ENCODE results near the gene EIF4G3. TPM values are rescaled to one million over a fixed set of nuclear protein-coding genes. Genes with fewer than 3 reads are reported as not detected.

Gene EIF4G3
- total and polyA plus RNA-seq, 2 donors (not counting 1 experiment from before 2014, with no cell fraction given), result 33.6 to 76.0 TPM

DNA sequence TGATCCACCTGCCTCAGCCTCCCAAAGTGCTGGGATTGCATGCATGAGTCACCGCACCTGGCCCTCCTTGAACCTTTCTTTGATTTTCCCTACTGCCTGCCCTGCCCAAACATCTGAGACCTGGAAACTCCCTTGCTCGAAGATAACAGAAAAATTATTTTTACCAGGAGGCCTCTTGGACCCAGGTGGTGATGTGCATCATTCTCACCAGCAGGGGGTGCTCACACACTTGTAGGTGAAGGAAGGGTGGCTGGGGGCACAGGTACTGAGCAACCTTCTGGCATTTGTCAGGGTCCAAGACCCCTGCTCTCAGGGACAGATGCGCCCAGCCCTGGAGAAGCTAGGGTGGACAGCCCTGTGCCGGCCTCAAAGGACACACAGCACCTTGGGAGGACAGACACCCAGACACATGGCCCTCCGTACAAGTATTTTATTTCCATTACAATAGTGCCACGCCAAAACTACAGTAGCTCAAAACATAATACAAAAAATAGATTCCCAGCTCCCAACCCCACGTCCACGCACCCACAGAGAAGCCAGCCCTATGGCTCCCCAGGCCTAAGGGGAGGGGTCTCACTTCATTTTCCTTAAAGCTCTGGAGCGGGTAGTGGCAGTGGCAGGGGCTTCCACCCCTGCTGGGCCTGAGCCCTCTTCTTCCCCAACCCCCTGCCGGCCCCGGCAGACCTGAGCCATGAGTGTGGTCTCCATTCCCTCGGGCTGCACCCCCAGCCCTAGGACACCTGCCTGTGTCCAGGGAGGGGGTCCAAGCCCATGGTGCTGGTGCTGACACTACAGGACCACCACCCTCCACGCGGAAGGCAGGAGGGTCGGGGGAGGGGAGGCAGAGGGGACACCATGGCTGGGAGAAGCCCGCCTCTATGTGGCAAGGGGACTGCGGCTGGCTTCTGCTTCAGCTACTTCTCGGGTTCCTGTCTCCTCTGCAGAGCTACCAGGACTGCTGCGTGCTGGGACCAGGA, 40.4 kb upstream of the EIF4G3 start:
- Mint-ChIP-seq H3K27ac (no peak overlapping the region), H3K27me3 (no peaks in the 10 kb centered on the region), H3K4me3 (no peak overlapping the region), H3K4me1 (peaks cover 5% of the 10 kb centered on the region), H3K9me3 (ENCODE audit: insufficient read depth) (no peaks in the 10 kb centered on the region)
- TF ChIP-seq, protein P1, sequence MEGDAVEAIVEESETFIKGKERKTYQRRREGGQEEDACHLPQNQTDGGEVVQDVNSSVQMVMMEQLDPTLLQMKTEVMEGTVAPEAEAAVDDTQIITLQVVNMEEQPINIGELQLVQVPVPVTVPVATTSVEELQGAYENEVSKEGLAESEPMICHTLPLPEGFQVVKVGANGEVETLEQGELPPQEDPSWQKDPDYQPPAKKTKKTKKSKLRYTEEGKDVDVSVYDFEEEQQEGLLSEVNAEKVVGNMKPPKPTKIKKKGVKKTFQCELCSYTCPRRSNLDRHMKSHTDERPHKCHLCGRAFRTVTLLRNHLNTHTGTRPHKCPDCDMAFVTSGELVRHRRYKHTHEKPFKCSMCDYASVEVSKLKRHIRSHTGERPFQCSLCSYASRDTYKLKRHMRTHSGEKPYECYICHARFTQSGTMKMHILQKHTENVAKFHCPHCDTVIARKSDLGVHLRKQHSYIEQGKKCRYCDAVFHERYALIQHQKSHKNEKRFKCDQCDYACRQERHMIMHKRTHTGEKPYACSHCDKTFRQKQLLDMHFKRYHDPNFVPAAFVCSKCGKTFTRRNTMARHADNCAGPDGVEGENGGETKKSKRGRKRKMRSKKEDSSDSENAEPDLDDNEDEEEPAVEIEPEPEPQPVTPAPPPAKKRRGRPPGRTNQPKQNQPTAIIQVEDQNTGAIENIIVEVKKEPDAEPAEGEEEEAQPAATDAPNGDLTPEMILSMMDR (IDR thresholded peaks at IDR 0.05), result peak; percentile 78
- TF ChIP-seq EZH2 (IDR thresholded peaks at IDR 0.05; ENCODE audit: borderline replicate concordance, insufficient read depth, low read depth, low read length, poor library complexity, severe bottlenecking), result no peak
- Histone ChIP-seq H3K79me2 (ENCODE audit: control insufficient read depth, insufficient read depth, low read length) (no peaks in the 10 kb centered on the region), H3K27me3 (replicated peaks in 1 of 4; ENCODE audit: control extremely low read depth in 1 of 4, control insufficient read depth in 3 of 4, insufficient read depth in 4 of 4, low read length in 3 of 4) (no peaks in the 10 kb centered on the region), H3K9me3 (ENCODE audit: control extremely low read depth in 1 of 3, control insufficient read depth in 2 of 3, insufficient read depth in 1 of 3, low read length in 2 of 3) (no peaks in the 10 kb centered on the region), H3K4me2 (replicated peaks; ENCODE audit: low read depth, low read length, poor library complexity, severe bottlenecking) (no peak overlapping the region), H3K27ac (ENCODE audit: low read length in 2 of 2) (peak overlapping the region in 1 of 2 donors; percentile 9), H4K20me1 (ENCODE audit: control insufficient read depth, insufficient read depth, low read length, poor library complexity, severe bottlenecking) (peaks cover 12% of the 10 kb centered on the region), H3K4me1 (ENCODE audit: control insufficient read depth in 2 of 2, insufficient read depth in 2 of 2, low read length in 2 of 2) (no peaks in the 10 kb centered on the region), H2AFZ (ENCODE audit: insufficient read depth, low read depth, low read length, poor library complexity, severe bottlenecking) (no peak overlapping the region), H3K36me3 (replicated peaks in 1 of 2; ENCODE audit: control extremely low read depth in 1 of 2, control insufficient read depth in 1 of 2, extremely low read depth in 1 of 2, insufficient read depth in 2 of 2, low read length in 1 of 2) (peaks cover 2 to 41% of the 10 kb centered on the region in 2 experiments), H3K4me3 (ENCODE audit: control extremely low read depth in 1 of 5, extremely low read depth in 1 of 5, insufficient read depth in 1 of 5, low read depth in 2 of 5, low read length in 4 of 5) (no peak overlapping the region), H3K9ac (ENCODE audit: low read length) (no peak overlapping the region)
- 82% methylated on average over 18 of the region's 19 CpGs for WGBS (ENCODE audit: insufficient coverage)
- intact Hi-C loops (cut with micrococcal nuclease), result loop anchor here (5.0 kb wide), 1 partner anchor 150 kb away; no protein-coding TSS in a partner anchor
- ChIA-PET CTCF (interaction anchor here (0.6 to 7.6 kb wide), 18 partner anchors 8 to 520 kb away, joined by 3 to 95 read pairs (median 4); no protein-coding TSS in a partner anchor), POLR2A (no interaction called here)
- ATAC-seq (ENCODE audit: low read depth) (peak; percentile 74), DNase-seq (peak; percentile 76)

DNA sequence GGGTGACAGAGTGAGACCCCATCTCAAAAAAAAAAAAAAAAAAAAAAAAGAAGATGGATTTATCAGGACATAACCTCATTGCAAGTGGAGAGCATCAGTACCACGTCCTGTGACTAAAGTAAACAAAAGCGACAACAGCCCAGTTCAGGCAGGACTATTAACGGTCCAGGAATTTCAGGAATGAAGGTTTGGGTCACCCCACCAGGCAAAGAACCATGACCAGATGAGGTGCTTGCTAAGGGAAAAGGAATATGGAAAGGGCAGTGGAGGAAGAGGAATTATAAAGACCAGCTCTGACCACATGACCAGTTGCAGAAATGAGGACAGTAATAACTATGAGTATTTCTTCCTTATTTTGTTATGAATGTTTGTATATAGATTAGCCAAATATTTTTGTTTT, 35.4 kb upstream of the EIF4G3 start:
- CTCF ChIA-PET, result interaction anchor here (7.6 kb wide), 1 partner anchor 156 kb away, joined by 95 read pairs; no protein-coding TSS in a partner anchor

More for the DNA sequence above, 35.4 kb upstream of the EIF4G3 start:
- DNase-seq (no peak), ATAC-seq (ENCODE audit: low read depth) (no peak)
- POLR2A ChIA-PET, result no interaction called here
- Mint-ChIP-seq H3K9me3 (ENCODE audit: insufficient read depth) (no peaks in the 10 kb centered on the region), H3K27ac (no peak overlapping the region), H3K27me3 (no peaks in the 10 kb centered on the region), H3K4me3 (no peak overlapping the region), H3K4me1 (peaks cover 4% of the 10 kb centered on the region)
- 84% methylated on average over 3 of the region's 3 CpGs for WGBS (ENCODE audit: insufficient coverage)
- Histone ChIP-seq H3K27me3 (replicated peaks in 1 of 4; ENCODE audit: control extremely low read depth in 1 of 4, control insufficient read depth in 3 of 4, insufficient read depth in 4 of 4, low read length in 3 of 4) (no peaks in the 10 kb centered on the region), H3K79me2 (ENCODE audit: control insufficient read depth, insufficient read depth, low read length) (no peaks in the 10 kb centered on the region), H3K36me3 (replicated peaks in 1 of 2; ENCODE audit: control extremely low read depth in 1 of 2, control insufficient read depth in 1 of 2, extremely low read depth in 1 of 2, insufficient read depth in 2 of 2, low read length in 1 of 2) (no peaks in the 10 kb centered on the region), H3K4me2 (replicated peaks; ENCODE audit: low read depth, low read length, poor library complexity, severe bottlenecking) (no peak overlapping the region), H2AFZ (ENCODE audit: insufficient read depth, low read depth, low read length, poor library complexity, severe bottlenecking) (no peak overlapping the region), H3K9ac (ENCODE audit: low read length) (no peak overlapping the region), H3K9me3 (ENCODE audit: control extremely low read depth in 1 of 3, control insufficient read depth in 2 of 3, insufficient read depth in 1 of 3, low read length in 2 of 3) (no peaks in the 10 kb centered on the region), H3K4me1 (ENCODE audit: control insufficient read depth in 2 of 2, insufficient read depth in 2 of 2, low read length in 2 of 2) (no peaks in the 10 kb centered on the region), H3K27ac (ENCODE audit: low read length in 2 of 2) (no peak overlapping the region), H4K20me1 (ENCODE audit: control insufficient read depth, insufficient read depth, low read length, poor library complexity, severe bottlenecking) (peaks cover 6% of the 10 kb centered on the region), H3K4me3 (ENCODE audit: control extremely low read depth in 1 of 5, extremely low read depth in 1 of 5, insufficient read depth in 1 of 5, low read depth in 2 of 5, low read length in 4 of 5) (no peak overlapping the region)
- intact Hi-C loops (cut with micrococcal nuclease), result no loop called here
- TF ChIP-seq, protein P1 (IDR thresholded peaks at IDR 0.05), result no peak
- TF ChIP-seq EZH2 (IDR thresholded peaks at IDR 0.05; ENCODE audit: borderline replicate concordance, insufficient read depth, low read depth, low read length, poor library complexity, severe bottlenecking), result no peak
